GM19467 (cell line): ENCODE results near the gene GALNT13.
A peak's percentile ranks its signal among the peaks of the same experiment; 100 is the strongest.

Experiments used
- ATAC-seq: cut with Tn5 transposase; IDR thresholded peaks from one replicate; pipeline ENCODE4 v1.9.1; 2021; ENCODE audit warnings: mild to moderate bottlenecking, moderate library complexity; ENCODE audit not compliant: unreplicated experiment

GALNT13 gene

GRCh38 chr2:154394600-154394999, 522.9 kb downstream of the GALNT13 start:
- no peak for ATAC-seq

GRCh38 chr2:154400563-154401290, 529.0 kb downstream of the GALNT13 start:
- no peak for ATAC-seq

DNA sequence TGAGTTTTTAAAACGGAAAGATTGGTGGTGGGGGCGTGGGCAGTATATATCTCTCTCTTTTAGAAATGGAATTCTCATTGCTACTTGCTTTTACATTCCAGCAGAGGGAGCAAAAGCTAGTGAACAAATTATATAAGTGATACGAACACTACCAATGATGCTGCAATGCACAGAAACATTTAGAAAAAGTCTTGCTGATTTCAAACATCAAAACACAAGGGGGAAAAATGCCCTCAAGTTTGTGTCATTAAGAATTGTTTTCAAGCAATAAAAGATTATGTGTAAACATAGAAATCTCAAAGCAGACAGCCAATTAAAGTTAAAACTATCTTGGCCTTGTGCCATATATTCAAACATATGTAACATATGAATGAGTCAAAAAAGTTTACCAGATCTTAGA, 530.5 kb downstream of the GALNT13 start:
- ATAC-seq, result no peak

DNA sequence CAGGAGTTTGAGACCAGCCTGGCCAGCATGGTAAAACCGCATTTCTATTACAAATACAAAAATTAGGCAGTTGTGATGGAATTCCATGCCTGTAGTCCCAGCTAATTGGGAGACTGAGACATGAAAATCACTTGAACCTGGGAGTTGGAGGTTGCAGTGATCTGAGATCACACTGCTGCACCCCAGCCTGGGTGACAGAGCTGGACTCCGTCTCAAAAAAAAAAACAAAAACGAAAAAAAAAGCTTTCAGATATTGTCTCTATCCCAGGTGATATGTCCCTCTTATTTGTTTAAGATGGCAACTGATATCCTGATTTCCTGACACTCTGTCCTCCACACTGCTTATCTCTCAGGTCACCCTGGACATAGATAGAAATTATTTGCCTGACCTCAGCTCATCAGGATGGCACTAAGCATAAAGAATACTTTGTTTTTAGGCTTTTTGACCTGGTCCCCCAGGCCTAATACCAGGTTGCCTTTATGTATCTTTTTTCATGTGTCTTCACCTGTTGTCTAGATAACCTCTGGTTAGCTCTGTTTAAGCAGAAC, 531.6 kb downstream of the GALNT13 start:
- ATAC-seq, result no peak

DNA sequence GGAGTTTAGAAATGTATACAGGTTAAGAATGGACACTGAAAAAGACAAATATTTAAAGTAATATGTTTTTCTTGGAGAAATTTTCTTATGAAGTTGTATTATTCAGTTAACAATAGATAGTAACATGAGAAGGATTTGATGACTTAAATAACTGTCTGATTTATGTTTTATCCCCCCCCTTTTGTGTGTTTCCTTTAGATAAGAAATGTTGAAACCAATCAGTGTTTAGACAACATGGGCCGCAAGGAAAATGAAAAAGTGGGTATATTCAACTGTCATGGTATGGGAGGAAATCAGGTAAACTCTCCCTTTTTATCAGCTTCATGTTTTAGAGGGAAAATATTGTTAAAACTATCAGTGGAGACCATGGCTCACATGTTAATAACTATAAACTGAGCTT, 537.1 kb downstream of the GALNT13 start:
- no peak for ATAC-seq

GRCh38 chr2:154422251-154422650, 550.5 kb downstream of the GALNT13 start:
- no peak for ATAC-seq

DNA sequence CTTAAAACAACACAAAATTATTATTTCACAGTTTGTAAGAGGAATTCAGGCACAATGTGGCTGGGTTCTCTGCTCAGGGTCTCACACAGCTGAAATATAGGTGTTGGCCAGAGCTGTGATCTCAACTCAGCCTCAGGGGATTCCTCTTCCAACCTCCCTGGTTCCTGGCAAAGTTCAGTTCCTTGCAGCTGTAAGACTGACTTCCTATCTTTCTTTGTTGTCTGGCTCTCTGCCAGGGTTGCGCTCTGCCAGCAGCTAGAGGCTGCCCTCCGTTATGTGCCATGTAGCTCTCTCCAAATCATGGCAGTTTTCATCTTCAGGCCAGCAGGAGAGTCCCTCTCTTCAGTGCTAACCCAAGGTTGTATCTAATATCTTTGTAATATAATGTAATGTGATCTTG, 554.3 kb downstream of the GALNT13 start:
- ATAC-seq, result no peak

- ATAC-seq, result no peak
Measured at GRCh38 chr2:154427453-154427852, 555.7 kb downstream of the GALNT13 start.

DNA sequence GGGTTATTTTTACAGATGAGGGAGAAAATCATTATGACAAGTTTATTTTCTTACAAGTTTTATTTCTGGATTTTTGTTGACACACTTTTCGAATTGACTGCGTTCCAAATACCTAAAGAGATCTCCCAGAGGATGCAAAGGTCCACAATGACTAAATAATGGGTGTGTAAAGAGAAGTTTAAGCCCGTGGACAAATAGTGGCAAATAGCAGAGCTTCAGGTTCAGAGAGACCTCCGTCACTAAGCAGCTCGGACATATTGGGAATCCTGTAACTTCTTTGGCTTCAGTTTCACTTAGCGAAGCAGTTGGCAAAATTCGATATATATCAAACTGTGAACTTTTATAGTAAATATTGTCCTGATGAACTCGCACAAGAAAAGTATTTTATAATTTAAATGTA, 556.3 kb downstream of the GALNT13 start:
- no peak for ATAC-seq

GRCh38 chr2:154433010-154433409, 561.3 kb downstream of the GALNT13 start:
- ATAC-seq, result no peak

- ATAC-seq, result no peak
Measured at GRCh38 chr2:154437104-154437503, 565.4 kb downstream of the GALNT13 start.

DNA sequence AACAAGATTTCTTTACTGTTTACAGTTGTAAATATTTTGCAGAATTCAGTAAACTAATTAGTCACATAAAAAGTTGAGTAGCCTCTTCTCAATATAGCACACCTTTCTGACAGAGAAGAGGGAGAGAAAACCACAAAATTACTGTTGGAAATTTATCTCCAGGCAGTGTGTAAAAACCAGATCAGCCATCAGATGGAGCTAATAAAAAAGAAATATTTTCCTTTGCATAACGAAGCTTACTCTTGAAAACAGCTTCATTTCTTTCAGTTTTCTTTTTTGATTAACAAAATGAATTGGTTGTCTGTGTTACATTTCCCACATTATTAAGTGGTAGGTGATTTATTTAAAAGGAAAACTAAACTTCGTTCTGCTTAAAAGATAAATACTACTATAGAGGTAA, 567.4 kb downstream of the GALNT13 start:
- no peak for ATAC-seq

DNA sequence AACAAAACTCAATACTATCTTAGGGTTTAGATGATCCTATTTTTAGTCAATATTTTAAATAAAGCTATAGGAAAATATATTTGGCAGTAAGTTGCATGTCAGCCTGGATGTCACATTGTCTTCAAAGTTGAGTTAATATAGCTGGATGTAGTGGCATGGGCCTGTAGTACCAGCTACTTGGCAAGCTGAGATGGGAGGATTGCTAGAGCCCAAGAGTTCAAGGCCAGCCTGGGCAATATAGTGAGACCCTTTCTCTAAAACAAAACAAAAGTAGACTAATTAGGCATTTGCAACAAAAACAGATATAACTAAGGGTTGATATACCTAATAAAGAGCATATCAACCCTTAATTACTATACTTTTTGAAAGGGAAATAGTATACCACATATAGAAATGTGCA, 572.2 kb downstream of the GALNT13 start:
- no peak for ATAC-seq

DNA sequence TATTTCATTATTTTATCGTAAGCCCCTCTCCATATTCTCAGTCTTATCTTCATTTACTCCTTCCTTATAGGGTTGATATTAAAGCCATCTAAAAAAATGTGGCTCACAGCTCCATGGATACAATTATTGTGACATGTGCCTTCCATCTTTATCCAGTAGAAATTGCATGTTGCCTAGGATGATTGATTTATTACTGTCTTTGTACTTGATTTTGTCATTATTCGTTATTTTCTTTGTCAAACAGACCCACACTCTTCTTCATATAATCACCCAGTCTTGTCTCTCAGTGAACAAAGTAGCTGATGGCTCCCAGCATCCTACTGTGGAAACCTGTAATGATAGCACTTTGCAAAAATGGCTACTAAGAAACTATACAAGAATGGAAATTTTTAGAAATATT, 574.6 kb downstream of the GALNT13 start:
- ATAC-seq, result no peak

DNA sequence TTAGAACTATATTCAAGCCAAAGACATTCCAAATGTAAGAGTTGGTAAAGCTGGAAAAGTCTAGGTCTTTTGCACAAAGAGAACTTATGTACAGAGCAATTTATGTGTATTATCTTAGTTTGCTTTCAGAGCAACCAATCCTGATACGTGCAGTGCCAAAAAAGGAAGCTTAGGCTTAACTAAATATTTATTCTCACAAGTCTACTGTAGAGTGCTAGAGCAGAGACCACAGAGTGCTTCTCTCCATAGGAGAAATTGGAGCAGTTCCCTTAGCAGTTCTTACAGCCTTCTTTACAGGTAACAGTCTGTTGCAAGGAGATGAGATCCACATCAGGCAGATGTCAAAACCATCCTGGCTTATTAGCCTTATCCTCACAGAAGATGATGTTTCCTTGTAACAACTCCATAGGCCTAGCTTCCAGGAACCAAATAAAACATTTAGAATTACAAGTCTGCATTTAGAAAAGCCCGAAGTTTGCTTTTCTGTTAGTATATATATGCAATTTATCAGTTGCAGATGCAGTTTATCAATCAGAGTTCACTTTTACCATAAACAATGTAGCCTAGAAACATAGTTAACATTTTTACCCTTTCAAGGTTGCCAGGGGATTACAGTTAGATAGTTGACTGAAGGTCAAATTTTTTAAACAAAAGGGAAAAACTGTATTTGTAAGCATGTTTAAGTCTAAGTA, 576.2 kb downstream of the GALNT13 start:
- no peak for ATAC-seq

DNA sequence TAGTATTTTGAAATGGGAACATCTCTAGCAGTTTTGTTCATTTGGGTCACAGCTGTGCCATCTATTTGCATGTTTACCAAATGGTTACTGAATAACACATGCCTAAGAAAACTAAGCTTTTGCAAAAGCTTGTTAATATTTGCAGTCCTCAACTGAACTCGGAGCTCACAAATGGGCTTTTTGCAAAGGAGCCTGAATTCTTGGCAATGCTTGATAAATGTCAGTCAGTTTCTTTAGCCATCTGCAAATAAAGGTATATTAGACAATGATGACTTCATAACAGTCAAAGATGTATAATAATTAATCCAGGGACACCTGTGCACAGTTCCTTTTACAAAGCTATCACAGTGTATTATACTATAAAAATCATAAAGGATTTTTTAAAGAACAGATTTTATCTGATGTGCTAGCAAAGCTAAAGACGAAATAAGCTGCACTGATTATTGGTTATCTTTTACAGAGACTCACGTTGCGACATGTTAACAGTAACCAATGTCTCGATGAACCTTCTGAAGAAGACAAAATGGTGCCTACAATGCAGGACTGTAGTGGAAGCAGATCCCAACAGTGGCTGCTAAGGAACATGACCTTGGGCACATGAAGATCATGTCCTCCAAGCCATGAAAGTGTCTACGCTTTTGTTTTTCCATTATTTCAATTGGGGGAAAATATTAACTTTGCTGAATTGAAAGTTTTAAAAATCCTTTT, 578.4 kb downstream of the GALNT13 start:
- no peak for ATAC-seq

- no peak for ATAC-seq
Measured at GRCh38 chr2:154452471-154452870, 580.7 kb downstream of the GALNT13 start.

GRCh38 chr2:154452906-154453493, 581.3 kb downstream of the GALNT13 start:
- ATAC-seq, result peak; percentile 62

GRCh38 chr2:154455166-154455565, 583.4 kb downstream of the GALNT13 start:
- no peak for ATAC-seq

GRCh38 chr2:154455866-154456265, 584.1 kb downstream of the GALNT13 start:
- ATAC-seq, result no peak

- no peak for ATAC-seq
Measured at GRCh38 chr2:154457286-154457685, 585.6 kb downstream of the GALNT13 start.
